DND-41 (cell line): Measurements from ENCODE around the gene PIPOX.

Experiments
- ATAC-seq: fragments of 200-7000 bp; cut with Tn5 transposase; 3 replicates; pipeline ENCODE4 v1.9.1; 2021; ENCODE audit warnings: low read depth; ENCODE audit not compliant: insufficient read depth
- DNase-seq: peaks from one replicate; pipeline ENCODE4 v3.0.0-alpha.2; 2020
- H2AFZ ChIP-seq: 2 replicates; pipeline ENCODE4 v1.6.0; 2012; ENCODE audit warnings: low read depth, low read length
- H3K27ac ChIP-seq: 2 replicates; pipeline ENCODE4 v1.5.1; 2012; ENCODE audit warnings: low read length, inconsistent platforms
- H3K27me3 ChIP-seq: fragments of 200-600 bp; sonication (generic); 2 replicates; pipeline ENCODE4 v1.6.0; 2012; ENCODE audit warnings: low read length, mild to moderate bottlenecking, inconsistent platforms; ENCODE audit not compliant: insufficient read depth, poor library complexity
- H3K36me3 ChIP-seq: 2 replicates; pipeline ENCODE4 v1.5.1; 2012; ENCODE audit warnings: low read length, inconsistent platforms; ENCODE audit not compliant: insufficient read depth
- H3K4me1 ChIP-seq: 2 replicates; pipeline ENCODE4 v1.5.1; 2012; ENCODE audit warnings: mild to moderate bottlenecking, low read length; ENCODE audit not compliant: insufficient read depth
- H3K4me2 ChIP-seq: 2 replicates; pipeline ENCODE4 v1.6.0; 2012; ENCODE audit warnings: mild to moderate bottlenecking, moderate library complexity, low read length, inconsistent platforms; ENCODE audit not compliant: insufficient read depth
- H3K4me3 ChIP-seq, 2 experiments: fragments of 200-600 bp in 1 of 2; shearing (Covaris generic) in 1 of 2; 2 replicates each; pipeline ENCODE4 v1.5.1; 2012 to 2016; ENCODE audit warnings: inconsistent platforms in 2 of 2, low read length in 2 of 2, mild to moderate bottlenecking in 2 of 2, low read depth in 1 of 2, moderate library complexity in 1 of 2
- H3K79me2 ChIP-seq: 2 replicates; pipeline ENCODE4 v1.6.0; 2012; ENCODE audit warnings: low read length, inconsistent platforms; ENCODE audit not compliant: insufficient read depth
- H3K9ac ChIP-seq: 2 replicates; pipeline ENCODE4 v1.6.0; 2012; ENCODE audit warnings: low read depth, mild to moderate bottlenecking, inconsistent platforms, low read length, moderate library complexity
- H3K9me3 ChIP-seq: 2 replicates; pipeline ENCODE4 v1.5.1; 2012; ENCODE audit warnings: low read length, moderate library complexity, mild to moderate bottlenecking, inconsistent platforms; ENCODE audit not compliant: insufficient read depth, severe bottlenecking
- H4K20me1 ChIP-seq: 2 replicates; pipeline ENCODE4 v1.6.0; 2012; ENCODE audit warnings: low read length; ENCODE audit not compliant: insufficient read depth
- EZH2 ChIP-seq: IDR thresholded peaks from 3 replicates; pipeline ENCODE4 v1.6.1; 2012; ENCODE audit warnings: borderline replicate concordance, low read depth, mild to moderate bottlenecking, moderate library complexity, low read length, inconsistent platforms; ENCODE audit not compliant: severe bottlenecking
- TF ChIP-seq, protein P1 (sequence below): IDR thresholded peaks from 2 replicates; pipeline ENCODE4 v1.5.1; 2012; ENCODE audit warnings: borderline replicate concordance, low read length, moderate library complexity, mild to moderate bottlenecking; ENCODE audit not compliant: poor library complexity, severe bottlenecking; ENCODE audit errors: extremely low read depth

The PIPOX gene

DNA sequence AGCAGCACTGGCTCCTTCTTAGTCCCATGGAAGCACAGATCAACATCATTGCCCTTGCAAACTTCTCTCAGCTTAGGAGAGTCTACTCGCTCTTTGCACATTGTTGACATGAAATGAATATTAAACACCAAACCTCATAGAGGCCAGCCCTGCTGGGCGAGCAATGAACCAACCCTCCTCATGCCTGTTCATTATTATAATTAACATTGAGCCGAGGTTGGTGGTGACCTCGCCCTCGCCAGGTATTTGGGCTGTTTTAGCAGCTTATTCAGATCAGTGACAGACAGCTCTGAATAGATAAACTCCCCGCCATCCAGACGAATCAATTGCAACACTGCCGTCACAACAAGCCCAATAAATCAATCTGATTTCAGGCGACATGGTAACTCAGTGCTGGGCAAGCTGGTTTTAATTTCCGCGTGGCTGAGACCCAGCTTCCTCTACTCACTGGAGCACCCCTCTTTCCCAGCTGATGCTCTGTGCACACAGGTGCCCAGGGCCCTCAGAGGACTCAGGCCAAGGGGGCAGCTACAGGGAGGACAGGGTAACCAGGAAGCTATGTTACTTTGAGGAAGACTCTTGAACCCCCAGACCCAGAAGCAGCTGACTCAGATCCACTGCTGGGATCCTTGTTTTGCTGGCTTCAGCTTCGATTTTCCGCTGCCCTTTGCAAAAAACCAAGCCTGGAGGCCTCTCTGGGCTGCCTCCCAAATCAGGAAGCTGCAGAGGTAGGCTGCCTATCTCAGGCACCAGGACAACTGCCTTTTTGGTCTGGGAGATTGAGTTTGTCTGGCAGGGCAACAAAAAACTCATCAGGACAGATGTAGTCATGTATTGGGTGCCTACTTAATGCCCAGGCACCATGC is 26.4 kb upstream of the PIPOX start:
- Histone ChIP-seq H3K79me2 (no peaks in the 10 kb centered on the region), H3K4me2 (no peak overlapping the region), H2AFZ (no peak overlapping the region), H4K20me1 (no peaks in the 10 kb centered on the region; the same call in 1 of the 2 replicates), H3K27me3 (peaks cover 23% of the 10 kb centered on the region), H3K9me3 (no peaks in the 10 kb centered on the region), H3K27ac (no peak overlapping the region), H3K36me3 (no peaks in the 10 kb centered on the region), H3K9ac (no peak overlapping the region), H3K4me3 (no peak overlapping the region), H3K4me1 (no peaks in the 10 kb centered on the region)
- DNase-seq (no peak), ATAC-seq (no peak)
- TF ChIP-seq EZH2: no peak
- TF ChIP-seq, protein P1, sequence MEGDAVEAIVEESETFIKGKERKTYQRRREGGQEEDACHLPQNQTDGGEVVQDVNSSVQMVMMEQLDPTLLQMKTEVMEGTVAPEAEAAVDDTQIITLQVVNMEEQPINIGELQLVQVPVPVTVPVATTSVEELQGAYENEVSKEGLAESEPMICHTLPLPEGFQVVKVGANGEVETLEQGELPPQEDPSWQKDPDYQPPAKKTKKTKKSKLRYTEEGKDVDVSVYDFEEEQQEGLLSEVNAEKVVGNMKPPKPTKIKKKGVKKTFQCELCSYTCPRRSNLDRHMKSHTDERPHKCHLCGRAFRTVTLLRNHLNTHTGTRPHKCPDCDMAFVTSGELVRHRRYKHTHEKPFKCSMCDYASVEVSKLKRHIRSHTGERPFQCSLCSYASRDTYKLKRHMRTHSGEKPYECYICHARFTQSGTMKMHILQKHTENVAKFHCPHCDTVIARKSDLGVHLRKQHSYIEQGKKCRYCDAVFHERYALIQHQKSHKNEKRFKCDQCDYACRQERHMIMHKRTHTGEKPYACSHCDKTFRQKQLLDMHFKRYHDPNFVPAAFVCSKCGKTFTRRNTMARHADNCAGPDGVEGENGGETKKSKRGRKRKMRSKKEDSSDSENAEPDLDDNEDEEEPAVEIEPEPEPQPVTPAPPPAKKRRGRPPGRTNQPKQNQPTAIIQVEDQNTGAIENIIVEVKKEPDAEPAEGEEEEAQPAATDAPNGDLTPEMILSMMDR: no peak

DNA sequence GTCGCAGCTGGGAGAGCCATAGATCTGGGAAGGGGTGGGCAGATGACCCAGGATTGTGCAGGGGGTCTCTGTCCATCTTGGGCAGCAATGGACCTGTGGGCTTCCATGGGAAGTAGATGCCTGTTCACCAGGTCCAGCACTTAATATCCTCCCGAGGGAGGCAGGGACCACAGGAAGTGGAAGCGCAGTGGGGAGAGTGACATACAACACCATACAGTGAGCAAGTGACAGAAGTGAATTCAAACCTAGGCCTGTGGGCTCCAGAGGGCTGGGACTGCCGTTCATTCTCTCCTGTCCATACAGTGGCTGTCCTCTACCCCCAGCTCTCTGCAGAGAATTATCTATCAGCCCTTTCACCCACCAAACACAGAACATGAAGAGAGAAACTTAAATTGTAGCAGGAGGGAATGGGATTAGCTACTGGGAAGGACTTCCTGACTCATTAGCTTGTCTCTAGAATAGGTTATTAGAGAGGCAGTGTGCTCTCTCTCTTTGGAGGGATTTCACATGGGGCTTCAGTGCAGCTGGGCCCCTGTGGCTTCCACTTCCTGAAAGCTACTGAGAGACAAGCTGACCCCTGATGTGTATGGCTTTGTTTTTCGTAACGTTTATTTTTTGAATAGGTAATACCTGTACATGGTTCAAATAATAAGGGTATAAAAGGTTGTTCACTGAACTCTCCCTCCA is 24.0 kb upstream of the PIPOX start:
- H3K27ac ChIP-seq: no peak overlapping the region
- H3K4me1 ChIP-seq: no peaks in the 10 kb centered on the region
- H3K9me3 ChIP-seq: no peaks in the 10 kb centered on the region
- no peak overlapping the region for H3K9ac ChIP-seq
- H3K36me3 ChIP-seq: no peaks in the 10 kb centered on the region
- H3K79me2 ChIP-seq: no peaks in the 10 kb centered on the region
- DNase-seq (no peak), ATAC-seq (no peak)
- H4K20me1 ChIP-seq: no peaks in the 10 kb centered on the region
- H3K27me3 ChIP-seq: peaks cover 23% of the 10 kb centered on the region
- H2AFZ ChIP-seq: no peak overlapping the region
- no peak overlapping the region for H3K4me3 ChIP-seq
- H3K4me2 ChIP-seq: no peak overlapping the region
- no peak for TF ChIP-seq EZH2
- TF ChIP-seq, protein P1: no peak

DNA sequence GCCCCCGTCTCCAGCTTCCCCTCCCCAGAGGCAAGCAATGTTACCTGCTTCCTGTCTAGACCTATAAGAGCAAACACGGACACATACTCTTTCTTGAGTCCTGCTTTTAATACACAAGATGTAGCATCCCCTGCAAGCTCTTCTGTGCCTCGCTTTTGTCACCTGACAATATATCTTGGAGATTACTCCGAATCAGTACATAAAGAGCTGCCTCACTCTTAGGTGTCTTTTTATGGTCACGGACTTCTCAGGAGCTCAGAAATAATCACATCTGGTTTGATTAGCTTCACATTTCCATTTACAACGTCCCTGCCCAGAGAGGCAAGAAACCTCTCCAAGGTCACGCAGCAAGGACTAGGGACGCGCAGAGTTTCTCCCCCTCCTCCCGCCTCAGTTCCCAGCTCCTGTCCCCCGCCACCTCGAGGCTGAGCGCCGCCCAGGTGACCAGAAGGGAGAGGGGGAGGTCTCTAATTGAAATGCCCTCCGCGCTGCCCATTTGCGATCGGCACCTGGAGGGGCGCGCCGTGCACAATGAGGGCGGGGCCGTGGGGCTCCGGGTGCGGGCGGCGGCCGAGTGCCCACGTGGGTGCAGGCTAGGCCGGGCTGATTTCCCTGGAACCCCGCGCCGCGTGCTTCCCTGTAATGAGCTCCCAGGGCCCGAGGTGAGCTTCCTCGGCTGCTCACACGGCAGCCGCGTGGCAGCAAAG is 23.3 kb upstream of the PIPOX start:
- Histone ChIP-seq H3K79me2 (no peaks in the 10 kb centered on the region), H3K36me3 (no peaks in the 10 kb centered on the region), H3K4me2 (no peak overlapping the region), H3K9ac (no peak overlapping the region), H2AFZ (no peak overlapping the region), H3K4me1 (no peaks in the 10 kb centered on the region), H3K9me3 (no peaks in the 10 kb centered on the region), H3K4me3 (no peak overlapping the region), H4K20me1 (no peaks in the 10 kb centered on the region), H3K27ac (no peak overlapping the region), H3K27me3 (peaks cover 26% of the 10 kb centered on the region)
- TF ChIP-seq, protein P1: no peak
- TF ChIP-seq EZH2: no peak
- no peak for ATAC-seq
- no peak for DNase-seq
